Panc1 (cell line): Measurements from ENCODE around the gene TEX30. TPM values are rescaled to one million over a fixed set of nuclear protein-coding genes. Genes with fewer than 3 reads are reported as not detected.

Source experiments
- ATAC-seq: fragments of 200-7000 bp; cut with Tn5 transposase; 2 replicates; pipeline ENCODE4 v1.9.1; 2020; ENCODE audit warnings: mild to moderate bottlenecking, moderate library complexity
- BruUV-seq: library from RNA; stranded (reverse); fragments of 400-500 nt; replicated peaks from 2 replicates; lab custom pipeline; 2021; lab: Mats Ljungman, UMichigan
- CTCF ChIA-PET: fragments of 300-600 bp; sonication (Branson Sonifier 250); formaldehyde crosslinking; loops from one replicate; lab custom pipeline; 2022; ENCODE audit warnings: antibody characterized with exemption; lab: Charles Lee
- POLR2A ChIA-PET: fragments of 300-600 bp; sonication (Branson Sonifier 250); formaldehyde crosslinking; loops from one replicate; lab custom pipeline; 2022; ENCODE audit warnings: antibody characterized with exemption; lab: Charles Lee
- DNase-seq: peaks from one replicate; pipeline ENCODE4 v3.0.0-alpha.2; 2010; ENCODE audit warnings: low read depth, low spot score
- H3K27ac ChIP-seq: 2 replicates; pipeline ENCODE4 v1.5.1; 2011; ENCODE audit warnings: mild to moderate bottlenecking, low read length, inconsistent platforms
- H3K27me3 ChIP-seq: fragments of 200-500 bp; sonication (Bioruptor generic); 2 replicates; pipeline ENCODE4 v1.6.0; 2014; ENCODE audit warnings: low read length, inconsistent platforms; ENCODE audit not compliant: control insufficient read depth, insufficient read depth
- H3K36me3 ChIP-seq: fragments of 200-500 bp; sonication (Bioruptor generic); 2 replicates; pipeline ENCODE4 v1.5.1; 2014; ENCODE audit warnings: inconsistent platforms, mild to moderate bottlenecking, low read length, moderate library complexity; ENCODE audit not compliant: control insufficient read depth, insufficient read depth
- H3K4me1 ChIP-seq: 2 replicates; pipeline ENCODE4 v1.5.1; 2011; ENCODE audit warnings: inconsistent platforms, mild to moderate bottlenecking, low read length, moderate library complexity; ENCODE audit not compliant: control insufficient read depth, insufficient read depth
- H3K4me3 ChIP-seq, 2 experiments: 2 replicates each; pipeline ENCODE4 v1.5.1; 2011 to 2012; ENCODE audit warnings: low read depth in 2 of 2, low read length in 2 of 2, mild to moderate bottlenecking in 2 of 2, inconsistent platforms in 1 of 2, moderate library complexity in 1 of 2
- H3K9me3 ChIP-seq: fragments of 200-500 bp; sonication (Bioruptor generic); 2 replicates; pipeline ENCODE4 v1.5.1; 2014; ENCODE audit warnings: low read depth, mild to moderate bottlenecking, inconsistent platforms, low read length, moderate library complexity; ENCODE audit not compliant: control insufficient read depth, insufficient read depth
- CTCF ChIP-seq: fragments of 450-650 bp; IDR thresholded peaks from 2 replicates; pipeline ENCODE4 v1.5.1; 2017; ENCODE audit warnings: mild to moderate bottlenecking
- POLR2AphosphoS5 ChIP-seq: IDR thresholded peaks from 2 replicates; pipeline ENCODE4 v1.6.1; 2012; ENCODE audit warnings: mild to moderate bottlenecking, low read depth, low read length, moderate library complexity
- REST ChIP-seq, 2 experiments: IDR thresholded peaks; 2 replicates each; pipeline ENCODE4 v1.6.1; 2011 to 2012; ENCODE audit warnings: low read depth in 2 of 2, control low read depth in 1 of 2, low read length in 1 of 2, mild to moderate bottlenecking in 1 of 2, moderate library complexity in 1 of 2; ENCODE audit not compliant: insufficient read depth in 1 of 2
- SIN3A ChIP-seq: IDR thresholded peaks from 2 replicates; pipeline ENCODE4 v1.6.1; 2012; ENCODE audit warnings: low read depth, mild to moderate bottlenecking, low read length, moderate library complexity, borderline replicate concordance; ENCODE audit not compliant: insufficient read depth
- TCF7L2 ChIP-seq: IDR thresholded peaks from 2 replicates; pipeline ENCODE4 v1.6.1; 2011; ENCODE audit warnings: mild to moderate bottlenecking, low read depth, low read length, inconsistent platforms
- in situ Hi-C: cut with HindIII; loops from 2 replicates; pipeline ENCODE4 v1.10.0; 2016; ENCODE audit warnings: low sequenced_read_pairs, low pct_unique_long_range_greater_than_20kb
- intact Hi-C: fragments of 100-400 bp; cut with micrococcal nuclease; formaldehyde crosslinking; loops from one replicate; pipeline ENCODE4 v1.10.0; 2022; ENCODE audit not compliant: unreplicated experiment
- total RNA-seq: library from RNA; stranded (reverse); gene quantifications from one replicate; pipeline ENCODE4 v1.2.1, GENCODE V29; 2021; ENCODE audit not compliant: unreplicated experiment

TEX30 gene
- total RNA-seq, 1 experiment from 2014 or later, result 20.8 TPM

GRCh38 chr13:102772042-102772425 lies 1.6 kb downstream of the TEX30 start:
- TF ChIP-seq SIN3A (no peak), CTCF (no peak)
- no peaks in the 10 kb centered on the region for H3K9me3 ChIP-seq
- in situ Hi-C loops, result no loop called here
- no peaks in the 10 kb centered on the region for H3K27me3 ChIP-seq
- no peaks in the 10 kb centered on the region; the same call in 1 of the 2 replicates for H3K4me1 ChIP-seq
- BruUV-seq, result no TSS peak
- intact Hi-C loops, result no loop called here
- ChIA-PET CTCF (no interaction called here), POLR2A (interaction anchor here (0.7 kb wide), 1 partner anchor 424 kb away, joined by 5 read pairs; no protein-coding TSS in a partner anchor)
- H3K27ac ChIP-seq, result no peak overlapping the region
- no peaks in the 10 kb centered on the region; the same call in 1 of the 2 replicates for H3K36me3 ChIP-seq
- no peak for DNase-seq
- ATAC-seq, result no peak
- H3K4me3 ChIP-seq, result no peak overlapping the region; a peak in 1 of 4 replicates

- Histone ChIP-seq H3K27ac (no peak overlapping the region), H3K27me3 (no peaks in the 10 kb centered on the region), H3K9me3 (no peaks in the 10 kb centered on the region), H3K4me3 (no peak overlapping the region), H3K36me3 (no peaks in the 10 kb centered on the region; the same call in 1 of the 2 replicates), H3K4me1 (no peaks in the 10 kb centered on the region; the same call in 1 of the 2 replicates)
- DNase-seq (no peak), ATAC-seq (no peak)
- TSS peak; percentile 59 for BruUV-seq
- in situ Hi-C loops (no loop called here), intact Hi-C loops (no loop called here)
- ChIA-PET POLR2A (interaction anchor here (0.7 kb wide), 1 partner anchor 423 kb away, joined by 5 read pairs; no protein-coding TSS in a partner anchor), CTCF (no interaction called here)
- TF ChIP-seq REST (IDR thresholded peaks at IDR 0.05; ENCODE audit: insufficient read depth in 1 of 2, low read depth in 2 of 2, low read length in 1 of 2) (no peak), TCF7L2 (no peak), CTCF (no peak), POLR2AphosphoS5 (no peak), SIN3A (no peak)
Measured at GRCh38 chr13:102771298-102772041, 2.1 kb downstream of the TEX30 start.
